LNCAP (cell line): Measurements from ENCODE around the gene ANKFY1.

Experiments
- TF ChIP-seq, protein P1 (sequence below): fragments of 450-650 bp; IDR thresholded peaks from 2 replicates; pipeline ENCODE4 v1.5.1; 2017; ENCODE audit warnings: mild to moderate bottlenecking

Gene ANKFY1

DNA sequence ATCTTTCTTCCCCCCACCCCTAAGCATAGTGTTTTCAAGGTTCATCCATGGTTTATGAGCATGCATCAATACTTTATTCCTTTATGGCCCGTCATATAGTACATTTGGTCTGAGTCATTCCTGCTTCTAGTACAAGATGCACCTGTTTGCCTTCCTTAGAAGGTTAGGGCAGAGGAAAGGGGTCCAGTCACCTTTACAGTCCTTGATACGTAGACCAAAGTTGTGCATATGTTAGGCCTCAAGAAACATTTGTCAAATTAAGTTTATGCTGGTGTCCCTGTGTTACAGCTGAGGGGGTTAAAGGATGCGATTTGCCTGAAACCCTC, 119.4 kb downstream of the ANKFY1 start:
- TF ChIP-seq, protein P1, sequence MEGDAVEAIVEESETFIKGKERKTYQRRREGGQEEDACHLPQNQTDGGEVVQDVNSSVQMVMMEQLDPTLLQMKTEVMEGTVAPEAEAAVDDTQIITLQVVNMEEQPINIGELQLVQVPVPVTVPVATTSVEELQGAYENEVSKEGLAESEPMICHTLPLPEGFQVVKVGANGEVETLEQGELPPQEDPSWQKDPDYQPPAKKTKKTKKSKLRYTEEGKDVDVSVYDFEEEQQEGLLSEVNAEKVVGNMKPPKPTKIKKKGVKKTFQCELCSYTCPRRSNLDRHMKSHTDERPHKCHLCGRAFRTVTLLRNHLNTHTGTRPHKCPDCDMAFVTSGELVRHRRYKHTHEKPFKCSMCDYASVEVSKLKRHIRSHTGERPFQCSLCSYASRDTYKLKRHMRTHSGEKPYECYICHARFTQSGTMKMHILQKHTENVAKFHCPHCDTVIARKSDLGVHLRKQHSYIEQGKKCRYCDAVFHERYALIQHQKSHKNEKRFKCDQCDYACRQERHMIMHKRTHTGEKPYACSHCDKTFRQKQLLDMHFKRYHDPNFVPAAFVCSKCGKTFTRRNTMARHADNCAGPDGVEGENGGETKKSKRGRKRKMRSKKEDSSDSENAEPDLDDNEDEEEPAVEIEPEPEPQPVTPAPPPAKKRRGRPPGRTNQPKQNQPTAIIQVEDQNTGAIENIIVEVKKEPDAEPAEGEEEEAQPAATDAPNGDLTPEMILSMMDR: no peak

DNA sequence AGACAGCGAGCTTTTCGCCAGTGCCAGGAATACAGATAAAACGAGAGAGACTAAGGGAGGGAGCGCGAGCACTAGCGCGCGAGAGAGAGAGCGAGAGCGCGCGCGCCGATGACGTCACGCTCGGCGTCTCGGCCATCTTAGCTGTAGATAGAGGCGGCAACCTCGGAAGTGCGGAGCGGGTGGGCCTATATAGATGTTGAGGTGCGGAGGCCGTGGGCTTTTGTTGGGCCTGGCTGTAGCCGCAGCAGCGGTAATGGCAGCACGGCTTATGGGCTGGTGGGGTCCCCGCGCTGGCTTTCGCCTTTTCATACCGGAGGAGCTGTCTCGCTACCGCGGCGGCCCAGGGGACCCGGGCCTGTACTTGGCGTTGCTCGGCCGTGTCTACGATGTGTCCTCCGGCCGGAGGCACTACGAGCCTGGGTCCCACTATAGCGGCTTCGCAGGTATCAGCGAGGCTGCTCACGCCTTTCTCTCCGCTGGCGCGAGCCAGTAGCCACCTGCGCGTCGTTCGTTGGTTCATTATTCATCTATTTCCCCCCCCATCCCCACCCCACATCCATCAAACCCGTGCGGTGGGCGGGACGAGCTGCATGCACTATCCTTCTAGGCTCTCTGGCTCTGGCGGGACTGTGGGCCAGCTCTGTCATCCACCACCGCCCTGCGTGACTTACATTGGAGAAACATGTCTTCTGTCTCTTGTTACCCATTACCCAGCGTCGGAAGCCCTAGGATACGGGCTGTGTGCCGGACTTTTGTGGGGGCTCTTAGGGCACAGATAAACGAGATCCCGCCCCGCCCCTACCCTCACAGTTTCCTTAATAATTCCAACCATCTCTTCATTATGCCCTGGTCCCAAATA, 120.0 kb downstream of the ANKFY1 start:
- TF ChIP-seq, protein P1: no peak

DNA sequence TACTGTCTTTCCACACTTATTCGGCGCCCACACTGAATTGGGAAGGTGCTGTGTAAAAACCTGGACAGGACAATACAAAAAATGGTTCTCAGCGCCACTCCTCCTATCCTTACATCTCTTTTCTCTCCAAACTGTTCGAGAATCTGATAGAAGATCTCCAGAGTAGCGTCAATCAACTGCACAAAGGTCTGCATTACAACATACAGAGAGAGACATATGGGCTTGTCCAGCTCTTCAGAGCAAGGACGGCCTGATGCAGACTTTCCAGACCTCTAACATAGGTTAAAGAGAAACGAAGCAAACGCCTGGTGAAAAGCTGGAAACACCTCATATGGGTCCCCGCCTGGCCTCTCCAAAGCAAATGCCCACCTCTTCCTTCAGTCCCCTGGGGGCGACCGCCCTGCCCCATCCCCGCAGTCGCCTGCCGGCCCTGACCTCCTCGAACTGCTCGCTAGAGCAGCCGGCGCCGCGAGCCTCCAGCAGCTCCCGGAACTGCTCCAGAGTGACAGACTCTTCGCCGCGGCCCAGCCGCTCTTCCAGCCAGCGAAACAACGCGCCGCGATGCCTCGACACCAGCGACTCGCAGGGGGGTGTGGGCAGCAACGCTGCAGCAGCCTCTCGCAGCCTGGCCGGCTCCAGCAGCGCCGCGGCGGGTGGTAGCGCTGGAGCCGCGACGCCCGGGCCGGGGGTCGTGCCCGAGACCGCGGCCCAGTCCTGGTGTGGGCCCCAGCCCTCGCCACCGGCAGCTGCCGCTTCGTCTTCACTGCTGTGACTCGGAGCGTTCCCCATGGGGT, 121.5 kb downstream of the ANKFY1 start:
- TF ChIP-seq, protein P1: no peak

DNA sequence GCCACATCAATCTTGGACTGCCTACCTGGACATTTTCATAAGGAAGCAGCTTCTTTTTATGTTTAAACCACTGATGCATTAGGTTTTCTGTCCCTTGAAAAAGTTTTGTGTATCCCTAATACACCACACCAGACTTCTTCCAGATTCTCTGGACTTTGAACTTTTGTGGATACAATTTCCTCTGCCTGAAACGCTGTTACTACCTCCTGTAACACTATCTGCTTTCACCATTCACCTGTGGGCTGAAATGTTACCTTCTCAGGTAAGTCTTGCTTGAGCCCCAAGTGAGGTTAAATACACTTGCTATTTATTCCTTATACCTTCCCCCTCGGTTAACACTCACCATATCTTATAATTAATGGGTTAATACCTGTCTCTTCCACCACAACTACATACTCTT, 123.7 kb downstream of the ANKFY1 start:
- TF ChIP-seq, protein P1: no peak

GRCh38 chr17:4136373-4136772, 127.4 kb downstream of the ANKFY1 start:
- TF ChIP-seq, protein P1: no peak

DNA sequence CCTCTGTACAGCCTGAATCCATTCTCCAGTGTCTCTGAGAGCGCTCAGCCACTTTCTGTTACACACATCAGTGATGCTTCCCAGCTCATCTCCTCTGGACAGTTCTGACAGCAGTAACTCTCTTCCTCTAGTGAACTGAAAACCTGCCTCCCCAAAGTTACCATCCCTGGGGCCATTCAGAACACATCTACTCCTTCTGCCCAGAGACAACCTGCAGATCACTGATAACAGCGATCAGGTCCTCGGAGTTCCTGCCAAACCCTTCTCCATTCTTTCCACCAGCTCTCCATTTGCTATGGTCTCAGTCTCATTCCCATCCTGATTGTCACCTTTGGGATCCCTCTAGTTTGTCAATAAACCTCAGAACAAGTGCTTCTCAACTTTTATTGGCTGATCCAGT, 128.3 kb downstream of the ANKFY1 start:
- TF ChIP-seq, protein P1: no peak

DNA sequence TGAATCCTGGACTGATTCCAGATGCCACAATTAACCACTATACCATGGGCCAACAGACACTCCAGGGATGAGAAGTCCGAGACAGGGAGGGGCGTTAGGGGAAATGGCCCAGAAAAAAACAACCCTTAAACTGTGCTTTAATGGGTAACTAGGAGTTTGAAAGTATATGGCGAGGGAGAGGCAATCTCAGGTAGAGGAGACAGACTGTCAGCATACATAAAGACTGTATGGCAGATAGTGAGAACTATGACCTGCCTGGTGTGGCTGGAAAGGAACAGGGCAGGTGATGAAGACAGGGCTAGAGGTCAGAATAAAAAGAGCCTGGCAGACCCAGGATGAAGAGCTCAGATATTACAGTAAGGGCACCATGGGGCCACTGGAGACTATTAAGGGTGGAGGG, 129.1 kb downstream of the ANKFY1 start:
- TF ChIP-seq, protein P1: no peak
